Stimulated activated CD8-positive, alpha-beta memory T cell treated with anti-CD3 and anti-CD28 coated beads, Interleukin-7, amount 100 ng/mL, for 24 hours (primary cell): Measurements from ENCODE around the gene GTF2IRD1.

Experiments
- DNase-seq: peaks from one replicate; pipeline ENCODE4 v3.0.0-alpha.2; 2020; ENCODE audit warnings: low read depth

The GTF2IRD1 gene

DNA sequence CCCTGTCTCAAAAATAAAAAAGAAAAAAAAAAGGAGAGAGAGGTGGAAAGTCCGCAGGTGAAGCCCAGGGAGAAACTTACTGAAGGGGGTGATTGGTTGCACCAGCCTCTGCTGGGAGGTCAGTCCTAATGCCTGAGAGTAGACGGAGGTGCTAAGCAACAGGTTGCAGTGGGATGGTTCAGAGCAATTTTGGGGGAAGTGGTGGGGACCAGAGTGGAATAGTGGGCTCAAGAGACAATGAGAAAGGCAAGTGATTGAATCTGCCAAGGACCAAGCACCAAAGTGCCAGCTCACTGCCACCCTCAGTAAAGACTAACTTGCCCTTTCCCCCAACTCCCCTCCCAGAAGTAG is 113.6 kb downstream of the GTF2IRD1 start:
- no peak for DNase-seq

- no peak for DNase-seq
Observed at GRCh38 chr7:74568658-74569057, 115.0 kb downstream of the GTF2IRD1 start.

- no peak for DNase-seq
Observed at GRCh38 chr7:74569501-74570075, 115.9 kb downstream of the GTF2IRD1 start.

- no peak for DNase-seq
Observed at GRCh38 chr7:74570533-74571156, 116.9 kb downstream of the GTF2IRD1 start.

DNA sequence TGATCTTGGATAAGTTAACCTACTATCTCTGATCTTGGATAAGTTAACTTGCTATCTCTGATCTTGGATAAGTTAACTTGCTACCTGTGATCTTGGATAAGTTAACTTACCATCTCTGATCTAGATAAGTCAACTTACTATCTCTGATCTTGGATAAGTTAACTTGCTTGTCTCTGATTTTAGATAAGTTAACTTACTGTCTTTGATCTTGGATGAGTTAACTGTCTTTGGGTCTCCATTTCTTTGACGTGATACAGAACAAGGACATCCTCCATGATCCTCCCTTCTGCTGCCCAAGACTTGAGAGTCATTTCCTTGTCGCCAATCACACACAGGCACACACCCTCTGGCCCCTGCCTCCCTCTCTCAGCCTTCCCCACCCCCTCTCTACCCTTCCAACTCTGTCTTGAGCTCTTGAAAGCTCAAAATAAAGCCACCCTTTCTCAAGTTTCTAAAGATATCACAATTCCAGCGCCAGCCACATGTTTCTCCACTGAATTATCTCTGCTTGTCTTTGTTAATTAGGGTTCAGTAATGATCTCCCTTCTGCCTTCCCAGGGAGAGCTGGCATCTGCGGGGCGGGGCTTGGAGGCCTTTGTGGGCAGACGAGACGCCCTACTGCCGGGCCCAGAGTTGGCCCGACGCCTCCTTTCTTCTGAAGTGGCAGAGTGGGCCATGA is 118.7 kb downstream of the GTF2IRD1 start:
- DNase-seq, result no peak

- DNase-seq, result no peak
Observed at GRCh38 chr7:74573512-74573911, 119.8 kb downstream of the GTF2IRD1 start.

- no peak for DNase-seq
Observed at GRCh38 chr7:74575083-74575784, 121.5 kb downstream of the GTF2IRD1 start.

DNA sequence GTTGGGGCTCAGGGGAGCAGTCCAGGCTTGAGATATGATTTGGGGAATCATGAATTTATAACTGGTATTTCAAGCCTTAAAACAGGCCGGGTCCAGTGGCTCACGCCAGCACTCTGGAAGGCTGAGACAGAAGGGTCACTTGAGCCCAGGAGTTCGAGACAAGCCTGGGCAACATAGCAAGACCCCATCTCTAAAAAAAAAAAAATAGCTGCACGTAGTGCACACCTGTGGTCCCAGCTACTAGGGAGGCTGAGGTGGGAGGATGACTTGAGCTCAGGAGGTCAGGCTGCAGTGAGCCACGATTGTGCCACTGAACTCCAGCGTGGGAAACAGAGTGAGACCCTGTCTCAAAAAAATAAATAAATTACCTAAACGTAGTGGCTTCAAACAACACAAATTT is 122.1 kb downstream of the GTF2IRD1 start:
- no peak for DNase-seq

- no peak for DNase-seq
Observed at GRCh38 chr7:74579800-74580685, 126.3 kb downstream of the GTF2IRD1 start.

- DNase-seq, result no peak
Observed at GRCh38 chr7:74581916-74582440, 128.3 kb downstream of the GTF2IRD1 start.

DNA sequence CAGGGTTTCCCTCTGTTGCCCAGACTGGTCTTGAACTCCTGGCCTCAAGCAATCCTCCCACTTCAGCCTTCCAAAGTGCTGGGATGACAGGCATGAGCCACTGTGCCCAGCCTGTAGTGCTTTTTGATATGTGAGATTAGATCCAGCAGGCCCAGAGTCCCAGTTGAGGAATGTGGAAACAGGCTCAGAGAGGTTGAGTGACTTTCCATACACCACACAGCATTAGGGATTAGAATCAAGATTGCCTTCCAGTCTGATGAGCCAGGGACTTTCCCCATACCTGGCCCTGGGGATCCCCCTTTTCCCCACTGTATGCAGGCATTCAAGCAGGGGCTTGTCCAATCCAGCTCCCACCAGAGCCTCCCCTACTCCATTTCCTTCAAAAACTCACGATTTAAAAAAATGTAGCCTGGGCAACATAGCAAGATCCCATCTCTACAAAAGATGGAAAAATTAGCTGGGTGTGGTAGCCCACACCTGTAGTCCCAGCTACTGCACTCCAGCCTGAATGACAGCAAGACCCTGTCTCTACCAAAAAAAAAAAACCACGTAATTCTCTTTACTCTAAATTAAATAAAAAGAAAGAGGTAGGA is 128.8 kb downstream of the GTF2IRD1 start:
- no peak for DNase-seq

GRCh38 chr7:74583630-74584029 is 129.9 kb downstream of the GTF2IRD1 start:
- DNase-seq, result no peak

GRCh38 chr7:74584160-74584954 is 130.7 kb downstream of the GTF2IRD1 start:
- no peak for DNase-seq

DNA sequence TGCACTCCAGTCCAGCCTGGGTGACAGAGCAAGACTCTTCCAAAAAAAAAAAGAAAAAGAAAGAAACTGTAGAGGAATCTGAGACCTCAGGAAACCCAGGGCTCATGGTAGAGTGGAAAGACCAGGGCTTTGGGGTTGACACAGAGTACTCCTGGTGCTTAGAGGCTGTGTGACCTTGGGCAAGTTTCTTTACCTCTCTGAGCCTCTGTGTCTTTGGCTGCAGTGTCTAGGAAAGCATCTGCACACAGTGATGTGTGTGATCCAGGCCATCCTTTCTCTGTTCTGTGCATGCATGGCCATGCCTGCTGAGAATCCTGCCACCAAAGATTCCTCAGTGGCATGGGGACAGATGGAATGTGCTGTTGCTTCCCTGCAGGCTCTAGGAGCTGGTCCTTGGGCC is 132.1 kb downstream of the GTF2IRD1 start:
- no peak for DNase-seq

- DNase-seq, result no peak
Observed at GRCh38 chr7:74586258-74587175, 132.8 kb downstream of the GTF2IRD1 start.

GRCh38 chr7:74587435-74588126 is 133.9 kb downstream of the GTF2IRD1 start:
- no peak for DNase-seq

DNA sequence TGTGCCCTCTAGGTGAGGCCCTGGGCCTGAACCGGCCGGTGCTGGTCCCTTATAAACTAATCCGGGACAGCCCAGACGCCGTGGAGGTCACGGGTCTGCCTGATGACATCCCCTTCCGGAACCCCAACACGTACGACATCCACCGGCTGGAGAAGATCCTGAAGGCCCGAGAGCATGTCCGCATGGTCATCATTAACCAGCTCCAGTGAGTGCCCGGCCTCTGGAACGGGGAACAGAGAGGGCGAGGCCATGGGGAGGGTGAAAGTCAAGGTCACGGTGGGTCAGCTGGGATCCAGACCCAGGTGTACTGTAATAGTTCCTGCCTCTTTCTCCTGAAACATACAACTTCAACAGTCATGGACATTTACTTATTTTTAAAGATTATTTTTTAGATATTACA is 137.1 kb downstream of the GTF2IRD1 start:
- DNase-seq, result no peak

DNA sequence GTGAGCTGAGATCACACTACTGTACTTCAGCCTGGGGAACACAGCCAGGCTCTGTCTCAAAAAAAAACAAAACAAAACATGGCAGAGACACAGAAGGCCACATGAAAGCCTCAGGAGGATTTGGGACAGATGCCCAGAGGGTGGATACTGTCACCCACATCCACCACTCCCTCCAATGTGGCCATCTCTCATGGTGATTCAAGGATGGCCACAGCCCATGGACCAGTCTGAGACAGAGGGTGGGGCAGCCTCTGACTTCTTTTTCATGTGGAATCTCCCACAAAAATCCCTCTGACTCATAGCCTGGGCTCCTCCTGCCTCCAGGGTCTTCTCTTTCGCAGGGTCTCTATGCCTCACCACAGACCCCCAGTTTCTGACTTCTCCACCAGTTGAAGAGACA is 144.9 kb downstream of the GTF2IRD1 start:
- no peak for DNase-seq

DNA sequence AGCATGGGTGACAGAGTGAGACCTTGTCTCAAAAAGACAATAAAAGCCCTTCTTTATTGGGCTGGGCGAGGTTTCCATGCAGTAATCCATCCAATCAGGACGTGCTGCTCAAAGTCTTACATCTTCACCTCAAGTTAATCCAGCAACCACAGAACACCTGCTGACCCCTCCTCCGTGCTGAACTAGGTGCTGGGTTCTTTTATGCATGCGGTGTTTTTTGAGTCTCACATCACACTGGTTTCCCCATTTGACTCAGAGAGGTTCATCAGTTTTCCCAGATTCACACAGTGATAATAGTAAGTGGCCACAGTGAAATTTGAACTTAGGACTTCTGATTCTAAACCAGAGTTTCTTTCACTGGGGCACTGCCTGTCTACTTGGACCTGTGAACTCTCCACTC is 145.5 kb downstream of the GTF2IRD1 start:
- DNase-seq, result no peak
